Ovary (tissue), 3 donors: ENCODE results near the gene WNK4.

Experiments used
- EP300 ChIP-seq: sonication (generic); formaldehyde crosslinking; IDR thresholded peaks from one replicate; pipeline ENCODE4 v1.6.1; 2017; ENCODE audit warnings: antibody characterized with exemption
- POLR2A ChIP-seq: fragments of 450-650 bp; IDR thresholded peaks from one replicate; pipeline ENCODE4 v1.6.1; 2017; ENCODE audit warnings: antibody characterized with exemption, mild to moderate bottlenecking, moderate library complexity
- TF ChIP-seq, protein P1 (sequence below), 3 donors: fragments of 450-650 bp in 2 of 3; fragments of 200-600 bp in 1 of 3; IDR thresholded peaks; one replicate each; pipeline versions ENCODE4 v1.5.1 to v1.8.0; 2016 to 2022; ENCODE audit warnings: antibody characterized with exemption in 3 of 3, mild to moderate bottlenecking in 1 of 3
- donor health status: DM: no; HTN: no; CAD: no.

DNA sequence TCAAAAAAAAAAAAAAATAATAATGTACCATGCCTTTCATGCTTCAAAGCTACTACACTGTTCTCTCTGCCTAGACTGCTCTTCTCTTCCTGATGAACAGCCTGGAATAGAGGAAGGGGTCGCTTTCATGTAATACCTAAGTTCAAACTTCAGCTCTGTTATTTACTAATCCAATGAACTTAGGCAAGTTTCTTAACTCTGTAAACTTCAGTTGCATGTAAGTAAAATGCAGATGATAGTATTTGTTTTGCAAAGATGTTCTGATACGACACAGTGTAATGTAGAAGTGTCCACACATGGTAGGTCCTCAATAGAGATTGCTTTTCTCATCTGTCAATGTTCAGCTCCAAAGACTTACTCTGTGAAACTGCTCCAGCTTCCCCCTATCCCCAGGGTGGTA is 11.5 kb downstream of the WNK4 start:
- TF ChIP-seq, protein P1, sequence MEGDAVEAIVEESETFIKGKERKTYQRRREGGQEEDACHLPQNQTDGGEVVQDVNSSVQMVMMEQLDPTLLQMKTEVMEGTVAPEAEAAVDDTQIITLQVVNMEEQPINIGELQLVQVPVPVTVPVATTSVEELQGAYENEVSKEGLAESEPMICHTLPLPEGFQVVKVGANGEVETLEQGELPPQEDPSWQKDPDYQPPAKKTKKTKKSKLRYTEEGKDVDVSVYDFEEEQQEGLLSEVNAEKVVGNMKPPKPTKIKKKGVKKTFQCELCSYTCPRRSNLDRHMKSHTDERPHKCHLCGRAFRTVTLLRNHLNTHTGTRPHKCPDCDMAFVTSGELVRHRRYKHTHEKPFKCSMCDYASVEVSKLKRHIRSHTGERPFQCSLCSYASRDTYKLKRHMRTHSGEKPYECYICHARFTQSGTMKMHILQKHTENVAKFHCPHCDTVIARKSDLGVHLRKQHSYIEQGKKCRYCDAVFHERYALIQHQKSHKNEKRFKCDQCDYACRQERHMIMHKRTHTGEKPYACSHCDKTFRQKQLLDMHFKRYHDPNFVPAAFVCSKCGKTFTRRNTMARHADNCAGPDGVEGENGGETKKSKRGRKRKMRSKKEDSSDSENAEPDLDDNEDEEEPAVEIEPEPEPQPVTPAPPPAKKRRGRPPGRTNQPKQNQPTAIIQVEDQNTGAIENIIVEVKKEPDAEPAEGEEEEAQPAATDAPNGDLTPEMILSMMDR (IDR thresholded peaks at IDR 0.05): no peak
- no peak for TF ChIP-seq POLR2A
- TF ChIP-seq EP300: no peak
